HepG2 (cell line): ENCODE measurements around the gene IGFBP6. TPM values are rescaled to one million over a fixed set of nuclear protein-coding genes. Genes with fewer than 3 reads are reported as not detected.

Experiments
- EHMT2 ChIP-seq: fragments of 200-600 bp; sonication (generic); IDR thresholded peaks from 2 replicates; pipeline ENCODE4 v1.7.0; 2017; ENCODE audit warnings: antibody characterized with exemption, low read depth, low read length, borderline replicate concordance
- FOXP4 ChIP-seq: sonication (generic); formaldehyde crosslinking; IDR thresholded peaks from 2 replicates; pipeline ENCODE4 v1.4.0; 2020; ENCODE audit warnings: missing genetic modification reagents
- FUBP1 ChIP-seq: sonication (generic); formaldehyde crosslinking; IDR thresholded peaks from 2 replicates; pipeline ENCODE4 v1.5.1; 2020; ENCODE audit warnings: missing genetic modification reagents, mild to moderate bottlenecking, borderline replicate concordance
- HBP1 ChIP-seq: IDR thresholded peaks from 2 replicates; pipeline ENCODE4 v1.6.1; 2016; ENCODE audit warnings: low read depth, control low read depth
- ISL2 ChIP-seq: sonication (generic); formaldehyde crosslinking; IDR thresholded peaks from 2 replicates; pipeline ENCODE4 v1.5.0; 2020; ENCODE audit warnings: missing genetic modification reagents
- MIER2 ChIP-seq: IDR thresholded peaks from 2 replicates; pipeline ENCODE4 v1.6.1; 2016; ENCODE audit warnings: missing biosample characterization, missing genetic modification reagents
- POGZ ChIP-seq: sonication (generic); formaldehyde crosslinking; IDR thresholded peaks from 2 replicates; pipeline ENCODE4 v1.4.0; 2020; ENCODE audit warnings: mild to moderate bottlenecking, missing genetic modification reagents
- RARA ChIP-seq: IDR thresholded peaks from 2 replicates; pipeline ENCODE4 v1.6.1; 2016; ENCODE audit warnings: missing genetic modification reagents, missing compliant biosample characterization
- SOX6 ChIP-seq, 2 experiments: fragments of 450-650 bp in 1 of 2; sonication (generic) in 1 of 2; formaldehyde crosslinking in 1 of 2; IDR thresholded peaks; 2 replicates each; pipeline versions ENCODE4 v1.4.0 to v1.6.1; 2017 to 2020; ENCODE audit warnings: antibody characterized with exemption in 1 of 2, mild to moderate bottlenecking in 1 of 2, missing genetic modification reagents in 1 of 2
- SUZ12 ChIP-seq: fragments of 150-350 bp; IDR thresholded peaks from 2 replicates; pipeline ENCODE4 v1.6.1; 2014; ENCODE audit warnings: low read depth, low read length
- THYN1 ChIP-seq: sonication (generic); formaldehyde crosslinking; IDR thresholded peaks from 2 replicates; pipeline ENCODE4 v1.8.1; 2023; ENCODE audit warnings: low read depth, mild to moderate bottlenecking, moderate library complexity, missing genetic modification reagents, borderline replicate concordance
- ZFX ChIP-seq: sonication (generic); formaldehyde crosslinking; IDR thresholded peaks from 2 replicates; pipeline ENCODE4 v1.4.0; 2020; ENCODE audit warnings: mild to moderate bottlenecking, low read depth, missing genetic modification reagents, moderate library complexity
- ZNF124 ChIP-seq: sonication (generic); formaldehyde crosslinking; IDR thresholded peaks from 2 replicates; pipeline ENCODE4 v1.4.0; 2020; ENCODE audit warnings: missing genetic modification reagents
- ZNF296 ChIP-seq: sonication (generic); formaldehyde crosslinking; conservative IDR thresholded peaks from 2 replicates; pipeline ENCODE4 v1.5.0; 2020; ENCODE audit warnings: mild to moderate bottlenecking, missing genetic modification reagents
- ZNF337 ChIP-seq: sonication (generic); formaldehyde crosslinking; IDR thresholded peaks from 2 replicates; pipeline ENCODE4 v1.5.1; 2020; ENCODE audit warnings: missing genetic modification reagents, low read depth, mild to moderate bottlenecking, borderline replicate concordance
- ZNF598 ChIP-seq: sonication (generic); formaldehyde crosslinking; IDR thresholded peaks from 2 replicates; pipeline ENCODE4 v1.5.1; 2020; ENCODE audit warnings: mild to moderate bottlenecking, missing genetic modification reagents, borderline replicate concordance
- polyA plus RNA-seq, 8 experiments: library from polyadenylated mRNA; depleted of rRNA in 3 of 8; stranded (reverse) in 7 of 8; unstranded in 1 of 8; fragments of >200 nt; fragmentation: Illumina TruSeq in 4 of 8; extraction: Trizol in 4 of 8; gene quantifications; 2 replicates each; pipeline versions ENCODE4 v1.2.1 to v1.2.3, GENCODE V29; 2011 to 2016; ENCODE audit warnings: low read depth in 4 of 8, missing spikeins in 1 of 8, mixed read lengths in 1 of 8; ENCODE audit not compliant: insufficient read depth in 1 of 8
- total RNA-seq, 5 experiments: library from RNA; depleted of rRNA; stranded (reverse); fragments of >200 nt; fragmentation: Illumina TruSeq; extraction: Trizol; gene quantifications; 2 replicates each; pipeline ENCODE4 v1.2.3, GENCODE V29; 2016; ENCODE audit warnings: low read depth in 1 of 5
- TF ChIP-seq, protein P1 (sequence below), 2 experiments: sonication (generic) in 1 of 2; formaldehyde crosslinking in 1 of 2; IDR thresholded peaks; 2 replicates each; pipeline versions ENCODE4 v1.4.0 to v1.6.1; 2018 to 2020; ENCODE audit warnings: missing genetic modification reagents in 2 of 2, borderline replicate concordance in 1 of 2, low read depth in 1 of 2, mild to moderate bottlenecking in 1 of 2, missing biosample characterization in 1 of 2
- TF ChIP-seq, protein P2 (sequence below): sonication (generic); formaldehyde crosslinking; IDR thresholded peaks from 2 replicates; pipeline ENCODE4 v1.4.0; 2020; ENCODE audit warnings: mild to moderate bottlenecking, missing genetic modification reagents
- TF ChIP-seq, protein P3 (sequence below): sonication (generic); formaldehyde crosslinking; IDR thresholded peaks from 2 replicates; pipeline ENCODE4 v1.8.0; 2022; ENCODE audit warnings: mild to moderate bottlenecking, missing genetic modification reagents

Gene IGFBP6
- total and polyA plus RNA-seq, 2 of the 13 experiments (the other 11 are each of a cell fraction or from before 2014, with no cell fraction given): 3.9 to 25.2 TPM

GRCh38 chr12:53097564-53098353, at the start of gene IGFBP6 (continued):
- TF ChIP-seq, protein P1, sequence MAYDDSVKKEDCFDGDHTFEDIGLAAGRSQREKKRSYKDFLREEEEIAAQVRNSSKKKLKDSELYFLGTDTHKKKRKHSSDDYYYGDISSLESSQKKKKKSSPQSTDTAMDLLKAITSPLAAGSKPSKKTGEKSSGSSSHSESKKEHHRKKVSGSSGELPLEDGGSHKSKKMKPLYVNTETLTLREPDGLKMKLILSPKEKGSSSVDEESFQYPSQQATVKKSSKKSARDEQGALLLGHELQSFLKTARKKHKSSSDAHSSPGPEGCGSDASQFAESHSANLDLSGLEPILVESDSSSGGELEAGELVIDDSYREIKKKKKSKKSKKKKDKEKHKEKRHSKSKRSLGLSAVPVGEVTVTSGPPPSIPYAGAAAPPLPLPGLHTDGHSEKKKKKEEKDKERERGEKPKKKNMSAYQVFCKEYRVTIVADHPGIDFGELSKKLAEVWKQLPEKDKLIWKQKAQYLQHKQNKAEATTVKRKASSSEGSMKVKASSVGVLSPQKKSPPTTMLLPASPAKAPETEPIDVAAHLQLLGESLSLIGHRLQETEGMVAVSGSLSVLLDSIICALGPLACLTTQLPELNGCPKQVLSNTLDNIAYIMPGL (CRISPR knock-in tag; IDR thresholded peaks at IDR 0.05; ENCODE audit: borderline replicate concordance in 1 of 2, low read depth in 1 of 2): peak in 1 of 2 experiments; percentile 59; a peak in 1 of 4 replicates
- TF ChIP-seq SUZ12: no peak
- TF ChIP-seq FOXP4 (CRISPR knock-in tag): no peak
- no peak for TF ChIP-seq THYN1 (CRISPR knock-in tag)
- no peak for TF ChIP-seq ZNF296 (CRISPR knock-in tag)
- TF ChIP-seq ZFX: peak; percentile 68
- TF ChIP-seq, protein P2, sequence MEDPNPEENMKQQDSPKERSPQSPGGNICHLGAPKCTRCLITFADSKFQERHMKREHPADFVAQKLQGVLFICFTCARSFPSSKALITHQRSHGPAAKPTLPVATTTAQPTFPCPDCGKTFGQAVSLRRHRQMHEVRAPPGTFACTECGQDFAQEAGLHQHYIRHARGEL (CRISPR knock-in tag): no peak
- TF ChIP-seq RARA (CRISPR knock-in tag): 0 out of 2 replicates have a peak, but pooled peaks have one; percentile 20
- no peak for TF ChIP-seq POGZ (CRISPR knock-in tag)
- TF ChIP-seq FUBP1 (CRISPR knock-in tag): no peak
- TF ChIP-seq ZNF124 (CRISPR knock-in tag): no peak
- TF ChIP-seq MIER2: no peak
- TF ChIP-seq HBP1 (CRISPR knock-in tag): no peak
- no peak for TF ChIP-seq SOX6 (IDR thresholded peaks at IDR 0.05)
- no peak for TF ChIP-seq SOX6 (CRISPR knock-in tag; IDR thresholded peaks at IDR 0.05)
- TF ChIP-seq, protein P3, sequence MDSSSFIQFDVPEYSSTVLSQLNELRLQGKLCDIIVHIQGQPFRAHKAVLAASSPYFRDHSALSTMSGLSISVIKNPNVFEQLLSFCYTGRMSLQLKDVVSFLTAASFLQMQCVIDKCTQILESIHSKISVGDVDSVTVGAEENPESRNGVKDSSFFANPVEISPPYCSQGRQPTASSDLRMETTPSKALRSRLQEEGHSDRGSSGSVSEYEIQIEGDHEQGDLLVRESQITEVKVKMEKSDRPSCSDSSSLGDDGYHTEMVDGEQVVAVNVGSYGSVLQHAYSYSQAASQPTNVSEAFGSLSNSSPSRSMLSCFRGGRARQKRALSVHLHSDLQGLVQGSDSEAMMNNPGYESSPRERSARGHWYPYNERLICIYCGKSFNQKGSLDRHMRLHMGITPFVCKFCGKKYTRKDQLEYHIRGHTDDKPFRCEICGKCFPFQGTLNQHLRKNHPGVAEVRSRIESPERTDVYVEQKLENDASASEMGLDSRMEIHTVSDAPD (CRISPR knock-in tag): no peak
- TF ChIP-seq ZNF337: no peak
- no peak for TF ChIP-seq EHMT2
- 0 out of 2 replicates have a peak, but pooled peaks have one; percentile 12 for TF ChIP-seq ISL2 (CRISPR knock-in tag)
- no peak for TF ChIP-seq ZNF598 (CRISPR knock-in tag)
